ENCODE results near the gene YJEFN3. TPM values are rescaled to one million over a fixed set of nuclear protein-coding genes. Genes with fewer than 3 reads are reported as not detected.

YJEFN3 gene
- total and polyA plus RNA-seq, 2 donors (not counting 3 experiments of a cell fraction or from before 2014, with no cell fraction given): 1.9 to 2.1 TPM

DNA sequence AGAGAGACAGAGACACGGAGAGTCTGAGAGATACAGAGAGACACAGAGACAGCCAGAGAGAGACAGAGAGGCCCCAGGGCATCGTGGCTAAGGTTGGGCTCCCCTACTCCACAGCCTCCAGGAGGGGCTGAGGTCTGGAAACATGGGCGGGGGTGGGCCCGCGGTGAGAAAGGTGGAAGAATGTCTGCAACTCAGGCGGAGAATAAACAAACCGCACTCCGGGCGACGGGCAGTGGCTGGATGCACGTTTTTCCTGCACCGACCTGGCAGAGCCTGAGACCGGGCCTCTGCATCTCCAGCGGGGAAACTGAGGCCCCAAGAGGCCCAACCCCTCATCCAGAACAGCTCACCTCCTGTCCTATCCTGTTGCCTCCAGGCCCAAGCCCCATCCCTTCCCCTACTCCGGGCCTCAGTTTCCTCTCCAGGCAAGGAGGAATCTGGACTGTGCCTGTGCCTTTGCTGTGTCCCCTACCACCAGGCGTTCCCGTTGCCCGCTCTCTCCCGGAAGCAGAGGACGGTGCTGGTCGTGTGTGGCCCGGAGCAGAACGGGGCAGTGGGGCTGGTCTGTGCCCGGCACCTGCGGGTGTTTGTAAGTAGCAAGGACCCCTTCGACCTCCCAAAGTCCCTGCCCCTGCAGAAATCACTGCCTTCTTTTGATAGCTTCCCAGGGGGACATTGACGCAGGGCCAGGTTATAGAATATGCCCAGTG, 6.0 kb downstream of the YJEFN3 start:
- no peak overlapping the region for H3K4me2 ChIP-seq (ENCODE audit: insufficient read depth, low read length)
- no peaks in the 10 kb centered on the region for H4K20me1 ChIP-seq (replicated peaks; ENCODE audit: control insufficient read depth, extremely low read depth, insufficient read depth, low read length)
- no peak overlapping the region for H2AFZ ChIP-seq (ENCODE audit: low read depth, low read length)
- POLR2A ChIA-PET: no interaction called here
- H3K27me3 ChIP-seq (ENCODE audit: control insufficient read depth in 2 of 2, insufficient read depth in 2 of 2, low read length in 2 of 2): peaks cover 17 to 20% of the 10 kb centered on the region in 2 experiments
- no peaks in the 10 kb centered on the region for H3K79me2 ChIP-seq (ENCODE audit: control insufficient read depth, insufficient read depth, low read length)
- no peaks in the 10 kb centered on the region for H3K4me1 ChIP-seq (ENCODE audit: control insufficient read depth, extremely low read depth, insufficient read depth, low read length)
- CTCF ChIA-PET: interaction anchor here (1.0 to 1.4 kb wide), 3 partner anchors 18 to 88 kb away, joined by 3 to 5 read pairs (median 3); no protein-coding TSS in a partner anchor
- no peak for FAIRE-seq
- DNase-seq (ENCODE audit: low read depth, low spot score): no peak
- H3K9me3 ChIP-seq (replicated peaks; ENCODE audit: control insufficient read depth, insufficient read depth, low read length): no peaks in the 10 kb centered on the region
- H3K36me3 ChIP-seq (ENCODE audit: control insufficient read depth in 2 of 2, extremely low read depth in 1 of 2, insufficient read depth in 2 of 2, low read length in 2 of 2): no peaks in the 10 kb centered on the region
- H3K27ac ChIP-seq (ENCODE audit: insufficient read depth, low read depth, low read length): no peak overlapping the region
- intact Hi-C loops (cut with micrococcal nuclease): no loop called here
- TF ChIP-seq, protein P1, sequence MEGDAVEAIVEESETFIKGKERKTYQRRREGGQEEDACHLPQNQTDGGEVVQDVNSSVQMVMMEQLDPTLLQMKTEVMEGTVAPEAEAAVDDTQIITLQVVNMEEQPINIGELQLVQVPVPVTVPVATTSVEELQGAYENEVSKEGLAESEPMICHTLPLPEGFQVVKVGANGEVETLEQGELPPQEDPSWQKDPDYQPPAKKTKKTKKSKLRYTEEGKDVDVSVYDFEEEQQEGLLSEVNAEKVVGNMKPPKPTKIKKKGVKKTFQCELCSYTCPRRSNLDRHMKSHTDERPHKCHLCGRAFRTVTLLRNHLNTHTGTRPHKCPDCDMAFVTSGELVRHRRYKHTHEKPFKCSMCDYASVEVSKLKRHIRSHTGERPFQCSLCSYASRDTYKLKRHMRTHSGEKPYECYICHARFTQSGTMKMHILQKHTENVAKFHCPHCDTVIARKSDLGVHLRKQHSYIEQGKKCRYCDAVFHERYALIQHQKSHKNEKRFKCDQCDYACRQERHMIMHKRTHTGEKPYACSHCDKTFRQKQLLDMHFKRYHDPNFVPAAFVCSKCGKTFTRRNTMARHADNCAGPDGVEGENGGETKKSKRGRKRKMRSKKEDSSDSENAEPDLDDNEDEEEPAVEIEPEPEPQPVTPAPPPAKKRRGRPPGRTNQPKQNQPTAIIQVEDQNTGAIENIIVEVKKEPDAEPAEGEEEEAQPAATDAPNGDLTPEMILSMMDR (IDR thresholded peaks at IDR 0.05; ENCODE audit: extremely low read depth in 1 of 2, insufficient read depth in 1 of 2, low read depth in 1 of 2, low read length in 2 of 2): no peak
- TF ChIP-seq POLR2AphosphoS5 (IDR thresholded peaks at IDR 0.05; ENCODE audit: insufficient read depth, low read depth, low read length) (no peak), GATA2 (IDR thresholded peaks at IDR 0.05; ENCODE audit: insufficient read depth, insufficient read length, low read depth, low read length) (no peak), EZH2 (IDR thresholded peaks at IDR 0.05; ENCODE audit: borderline replicate concordance, low read depth, low read length, severe bottlenecking) (no peak), POLR2A (IDR thresholded peaks at IDR 0.05; ENCODE audit: low read depth, low read length) (no peak), JUN (IDR thresholded peaks at IDR 0.05; ENCODE audit: borderline replicate concordance, insufficient read depth, insufficient read length, low read depth) (no peak), FOS (IDR thresholded peaks at IDR 0.05; ENCODE audit: borderline replicate concordance, insufficient read depth, low read length) (no peak), MYC (IDR thresholded peaks at IDR 0.05; ENCODE audit: low read depth, low read length) (no peak)
- TF ChIP-seq, protein P2, sequence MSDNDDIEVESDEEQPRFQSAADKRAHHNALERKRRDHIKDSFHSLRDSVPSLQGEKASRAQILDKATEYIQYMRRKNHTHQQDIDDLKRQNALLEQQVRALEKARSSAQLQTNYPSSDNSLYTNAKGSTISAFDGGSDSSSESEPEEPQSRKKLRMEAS (IDR thresholded peaks at IDR 0.05; ENCODE audit: insufficient read depth, insufficient read length): no peak
- H3K9ac ChIP-seq (replicated peaks; ENCODE audit: extremely low read depth, insufficient read depth, low read length): no peak overlapping the region
- BruUV-seq (replicated peaks): no TSS peak
- dilution Hi-C loops (cut with MboI; ENCODE audit: extremely low pct_ligation_motif_present, low sequenced_read_pairs): no loop called here
- H3K9me1 ChIP-seq (replicated peaks; ENCODE audit: control insufficient read depth, extremely low read depth, insufficient read depth, low read length): no peaks in the 10 kb centered on the region
- no peak overlapping the region for H3K4me3 ChIP-seq (replicated peaks in 1 of 3; ENCODE audit: insufficient read depth in 1 of 3, low read depth in 1 of 3, low read length in 3 of 3)
